Activated CD4-positive, alpha-beta T cell treated with anti-CD3 and anti-CD28 coated beads, Interleukin-2, amount 50 U/mL, for 24 hours (primary cell): ENCODE results near the gene CCDC201.
"Not testable (repeated sequence)": the region's sequence is repeated elsewhere in the genome, so short reads cannot be mapped to it uniquely, and the experiment has no call there.

Experiments
- DNase-seq, 2 donors: peaks; one replicate each; pipeline ENCODE4 v3.0.0-alpha.2; 2020; ENCODE audit warnings: low read depth in 1 of 2, low spot score in 1 of 2

The CCDC201 gene

DNA sequence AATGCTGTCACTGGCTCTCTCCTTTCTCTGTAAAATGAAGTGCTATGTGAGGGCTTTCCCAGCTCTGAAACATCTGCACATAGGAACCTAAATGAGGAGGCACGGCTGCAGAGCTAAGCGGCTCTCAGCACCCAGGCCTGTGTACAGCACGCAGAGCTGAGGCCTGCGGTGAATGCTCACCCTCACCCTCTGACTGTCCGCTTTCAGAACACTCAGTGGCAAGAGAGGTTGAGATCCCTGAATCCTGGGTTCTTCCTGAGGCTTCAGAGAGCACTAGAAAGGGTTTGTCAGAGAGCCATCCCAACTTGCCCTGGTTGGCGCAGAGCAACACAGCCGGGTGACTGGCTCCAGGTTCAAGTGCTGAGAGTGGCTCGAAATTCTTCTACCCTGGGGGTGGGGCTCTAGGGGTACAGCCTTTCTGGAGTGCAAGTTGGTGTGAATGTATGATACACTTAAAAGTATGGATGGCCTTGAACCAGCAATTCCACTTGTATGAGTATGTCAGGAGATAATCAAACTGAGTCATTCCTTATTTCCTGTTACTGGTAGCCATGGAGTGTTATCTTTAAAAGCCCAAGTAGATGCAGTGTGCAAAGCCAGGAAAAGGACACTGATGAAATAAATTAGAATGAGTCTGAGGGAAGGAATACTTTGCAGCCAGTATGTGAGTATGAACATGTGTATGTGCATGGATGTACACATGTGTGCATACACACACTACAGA, 1.7 kb upstream of the CCDC201 start:
- no peak for DNase-seq

GRCh38 chr7:45873355-45873754, 473 bp upstream of the CCDC201 start:
- no peak for DNase-seq

DNA sequence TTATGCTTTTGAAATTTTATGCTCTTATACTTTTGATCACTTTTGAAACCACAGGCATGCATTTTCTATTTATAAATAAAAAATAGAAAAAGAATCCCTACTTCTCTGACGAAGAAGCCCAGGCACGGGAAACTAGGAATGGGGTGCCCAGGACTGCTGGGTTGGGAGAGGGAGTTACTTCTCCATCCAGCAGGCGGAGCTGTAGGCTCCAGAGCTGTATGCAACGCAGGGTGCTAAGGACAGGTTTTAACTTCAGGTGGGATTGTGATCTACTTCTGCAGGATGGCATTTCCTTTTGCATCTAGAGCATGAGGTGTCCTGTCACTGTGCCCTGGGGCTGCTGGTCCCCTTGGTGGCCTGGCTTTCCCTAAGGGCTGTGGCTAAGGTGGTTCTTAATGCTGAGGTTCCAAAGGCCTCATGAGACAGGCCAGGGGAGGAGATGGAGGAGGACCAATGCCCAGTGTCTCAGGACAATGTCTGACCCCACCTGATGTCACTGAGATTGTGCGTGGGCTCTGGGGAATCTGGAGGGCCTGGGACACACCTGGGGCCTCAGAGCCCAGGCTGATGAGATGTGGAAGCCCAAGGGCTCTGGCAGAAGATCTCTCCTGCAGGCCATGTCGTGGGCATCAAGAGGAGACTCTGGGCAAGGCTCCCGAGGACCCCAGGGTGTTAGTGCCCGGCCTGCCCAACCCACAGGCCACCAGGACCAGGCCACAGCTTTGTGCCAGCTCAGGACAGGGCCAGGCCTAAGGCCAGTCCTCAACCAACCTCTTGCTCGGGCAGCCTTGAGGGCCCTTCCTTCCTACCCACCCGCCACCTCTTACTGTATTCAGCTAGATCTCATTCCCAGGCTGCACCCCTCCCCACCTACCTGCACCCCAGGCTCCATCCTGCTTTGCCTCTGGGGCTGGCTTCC, 507 bp downstream of the CCDC201 start:
- DNase-seq: no peak

GRCh38 chr7:45869426-45869825, 3.5 kb downstream of the CCDC201 start:
- DNase-seq: no peak

- no peak for DNase-seq
Observed at GRCh38 chr7:45867471-45867870, 5.4 kb downstream of the CCDC201 start.

DNA sequence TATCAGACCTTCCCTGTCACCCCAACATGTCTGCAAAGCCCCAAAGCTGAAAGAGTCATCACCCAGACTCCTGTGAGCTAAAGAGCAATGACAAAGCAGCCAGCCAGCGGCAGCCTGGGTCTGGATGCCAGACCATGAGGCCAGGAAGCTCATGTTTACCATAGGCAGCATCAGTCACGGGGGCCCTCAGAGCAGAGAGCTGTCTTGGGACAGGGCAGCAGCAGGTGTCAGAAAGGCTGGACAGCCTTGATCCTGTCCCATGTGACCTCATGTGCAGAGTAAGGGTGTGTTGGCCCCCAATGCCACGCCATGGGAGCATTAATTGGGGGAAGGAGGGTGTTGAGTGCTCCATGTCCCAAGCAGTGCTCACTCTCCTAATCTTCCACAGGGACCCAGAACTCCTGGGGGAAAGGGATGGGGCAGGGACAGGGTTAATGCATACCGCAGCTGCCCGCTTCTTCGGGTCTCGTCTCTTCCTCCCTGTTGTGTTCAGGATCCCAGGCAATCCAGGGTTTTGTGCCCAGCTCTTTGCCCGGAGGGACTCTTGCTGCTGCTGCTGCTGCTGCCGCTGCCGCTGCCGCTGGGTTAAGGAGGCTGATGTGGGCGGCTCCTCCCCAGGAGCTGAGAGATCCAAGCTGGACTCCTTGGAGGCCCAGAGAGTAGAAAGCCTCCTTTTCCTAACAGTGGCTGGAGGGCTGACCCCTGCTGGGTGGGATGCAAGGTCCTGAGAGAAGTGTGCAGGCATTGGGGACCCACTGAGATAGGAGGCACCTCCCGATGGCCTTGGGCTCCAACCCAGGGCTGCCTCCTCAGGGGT, 7.1 kb downstream of the CCDC201 start:
- DNase-seq: no peak

DNA sequence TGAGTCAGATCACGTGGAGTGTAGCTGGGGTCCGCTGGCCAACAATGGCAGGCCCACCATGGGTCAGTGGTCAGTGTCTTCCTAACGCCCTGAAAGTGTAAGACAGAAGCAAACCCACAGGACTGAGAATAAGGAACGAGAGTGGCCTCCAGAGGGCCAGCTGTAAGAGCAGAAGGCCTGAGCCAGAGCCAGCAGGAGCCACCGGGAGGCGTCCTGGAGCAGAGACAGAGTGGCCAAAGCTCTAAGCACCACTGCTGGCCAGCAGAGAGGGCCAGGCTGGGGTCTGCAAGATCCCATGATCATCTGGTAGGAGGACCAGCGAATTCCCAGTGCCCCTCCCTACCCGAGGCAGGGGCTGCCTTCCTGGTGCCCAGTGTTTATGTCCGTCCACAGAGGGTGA, 9.2 kb downstream of the CCDC201 start:
- DNase-seq: no peak

- not testable (repeated sequence) for DNase-seq
Observed at GRCh38 chr7:45856888-45857287, 16.0 kb downstream of the CCDC201 start.

GRCh38 chr7:45855680-45856079, 17.2 kb downstream of the CCDC201 start:
- DNase-seq: not testable (repeated sequence)

- DNase-seq: not testable (repeated sequence)
Observed at GRCh38 chr7:45853491-45853890, 19.4 kb downstream of the CCDC201 start.

DNA sequence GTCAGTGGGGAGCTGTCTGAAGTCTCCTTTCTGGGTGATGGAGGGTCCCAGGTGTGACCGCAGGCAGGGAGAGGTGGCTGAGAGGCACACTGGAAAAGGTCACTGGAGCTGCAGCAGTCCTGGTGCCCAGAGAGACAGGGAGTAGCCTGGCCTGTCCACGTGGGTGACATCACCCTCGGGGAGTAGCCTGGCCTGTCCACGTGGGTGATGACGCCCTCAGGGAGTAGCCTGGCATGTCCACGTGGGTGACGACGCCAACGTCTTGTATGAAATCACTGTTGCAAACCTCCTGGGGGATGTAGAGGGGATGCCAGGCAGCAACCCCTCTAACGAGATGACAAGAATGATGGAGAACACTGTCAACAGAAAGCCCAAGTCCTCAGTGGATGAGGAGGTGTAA, 19.9 kb downstream of the CCDC201 start:
- not testable (repeated sequence) for DNase-seq

- DNase-seq: not testable (repeated sequence)
Observed at GRCh38 chr7:45848734-45849133, 24.1 kb downstream of the CCDC201 start.

DNA sequence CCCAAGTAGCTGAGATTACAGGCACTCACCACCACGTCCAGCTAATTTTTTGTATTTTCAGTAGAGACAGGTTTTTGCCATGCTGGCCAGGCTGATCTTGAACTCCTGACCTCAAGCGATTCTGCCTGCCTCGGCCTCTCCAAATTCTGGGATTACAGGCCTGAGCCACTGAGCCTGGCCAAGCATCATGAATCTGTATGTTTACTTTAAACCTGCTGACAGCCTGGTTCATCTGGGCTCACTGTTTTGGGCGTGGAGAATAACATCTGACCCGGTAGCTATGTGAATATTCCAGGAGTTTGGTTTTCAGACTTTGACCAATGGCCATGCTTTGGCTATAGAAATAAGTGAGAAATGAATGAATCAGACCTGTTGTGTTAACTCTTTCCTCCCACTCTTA, 26.3 kb downstream of the CCDC201 start:
- DNase-seq: not testable (repeated sequence)

- DNase-seq: not testable (repeated sequence)
Observed at GRCh38 chr7:45841926-45842717, 30.8 kb downstream of the CCDC201 start.

GRCh38 chr7:45838852-45839251, 34.0 kb downstream of the CCDC201 start:
- DNase-seq: not testable (repeated sequence)

DNA sequence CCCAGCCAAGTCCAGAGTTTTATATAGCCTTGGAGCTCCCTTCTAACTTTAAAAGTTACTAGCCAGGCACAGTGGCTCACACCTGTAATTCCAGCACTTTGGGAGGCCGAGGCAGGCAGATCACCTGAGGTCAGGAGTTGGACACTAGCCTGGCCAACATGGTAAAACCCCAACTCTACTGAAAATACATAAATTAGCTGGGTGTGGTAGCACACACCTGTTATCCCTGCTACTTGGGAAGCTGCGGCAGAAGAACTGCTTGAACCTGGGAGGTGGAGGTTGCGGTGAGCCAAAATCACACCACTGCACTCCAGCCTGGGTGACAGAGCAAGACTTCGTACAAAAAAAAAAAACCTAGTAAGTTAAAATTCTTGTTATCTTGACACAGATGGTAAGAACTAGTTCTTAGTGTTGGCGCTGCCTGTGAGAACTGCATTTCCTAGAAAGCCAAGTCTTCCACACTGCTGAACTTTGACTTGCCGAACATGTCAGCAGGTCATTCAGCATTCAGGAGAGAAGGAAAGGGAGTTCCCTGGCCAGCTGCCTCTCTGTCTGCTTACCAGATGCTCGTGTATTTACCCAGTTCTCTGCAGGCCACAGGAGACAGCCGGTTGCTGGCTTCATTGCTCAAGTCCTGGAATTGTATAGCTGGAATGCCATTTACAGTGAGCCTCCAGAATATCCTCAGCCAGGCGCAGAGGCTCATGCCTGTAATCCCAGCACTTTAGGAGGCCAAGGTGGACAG, 40.3 kb downstream of the CCDC201 start:
- not testable (repeated sequence) for DNase-seq

DNA sequence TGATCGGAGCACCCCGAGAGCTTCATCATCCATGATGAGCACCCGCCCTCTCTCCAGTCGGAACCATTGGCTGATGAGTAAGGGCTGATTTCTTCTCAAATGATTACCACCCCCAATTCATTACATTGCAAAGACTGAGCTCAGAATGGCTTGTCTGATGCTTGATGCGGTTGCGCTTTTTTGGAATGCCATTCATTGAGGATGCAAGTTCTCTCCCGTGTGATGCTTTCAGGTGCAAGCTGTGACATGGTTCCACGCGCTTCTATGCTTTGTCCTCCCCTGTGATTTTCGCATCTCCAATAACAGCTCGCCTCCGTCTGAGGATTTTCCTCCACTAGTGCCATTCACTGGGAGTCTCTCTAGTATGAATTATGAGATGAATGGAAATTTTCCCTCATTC, 43.0 kb downstream of the CCDC201 start:
- not testable (repeated sequence) for DNase-seq

- DNase-seq: not testable (repeated sequence)
Observed at GRCh38 chr7:45827731-45828130, 45.2 kb downstream of the CCDC201 start.

DNA sequence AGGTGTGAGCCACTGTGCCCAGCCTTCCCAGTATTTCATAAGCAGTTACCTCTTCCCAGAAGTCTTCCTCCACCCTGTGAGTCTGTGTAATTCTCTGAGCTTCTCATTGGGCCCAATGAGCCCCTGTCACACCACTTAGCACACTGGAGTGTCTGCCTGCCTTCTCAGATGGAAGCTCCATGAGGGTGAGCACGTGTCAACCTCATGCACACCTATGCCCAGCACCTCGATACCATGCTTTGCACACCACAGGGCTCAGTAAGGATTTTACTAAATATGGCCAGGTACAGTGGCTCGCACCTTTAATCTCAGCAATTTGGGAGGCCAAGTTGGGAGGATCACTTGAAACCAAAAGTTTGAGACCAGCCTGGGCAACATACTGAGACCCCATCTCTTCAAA, 46.3 kb downstream of the CCDC201 start:
- DNase-seq: not testable (repeated sequence)

DNA sequence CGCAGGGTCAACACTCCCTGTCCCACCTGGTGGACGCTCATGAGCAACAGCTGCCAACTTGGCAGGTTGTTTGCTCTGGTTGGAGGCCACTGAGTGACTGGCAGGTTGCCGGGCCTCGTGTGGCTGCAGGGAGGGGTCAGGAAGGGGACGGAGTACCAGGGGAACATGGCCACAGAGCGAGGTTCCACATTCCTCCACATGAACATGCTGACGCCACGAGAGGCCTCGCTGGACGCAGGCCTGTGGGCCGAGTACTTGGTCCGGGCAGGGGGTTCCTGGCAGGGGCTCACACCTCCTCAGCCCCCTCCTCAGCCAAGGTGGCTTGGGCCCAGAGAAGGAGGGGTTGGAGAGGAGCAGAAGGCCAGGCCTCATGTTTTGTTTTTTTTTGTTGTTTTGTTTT, 54.1 kb downstream of the CCDC201 start:
- not testable (repeated sequence) for DNase-seq
